WI38 (cell line): Measurements from ENCODE around the gene USP3.

Experiments
- H3K4me3 ChIP-seq: 2 replicates; pipeline ENCODE4 v1.5.1; 2011; ENCODE audit warnings: low read depth, mild to moderate bottlenecking, control low read depth, low read length
- CTCF ChIP-seq: IDR thresholded peaks from 2 replicates; pipeline ENCODE4 v1.5.1; 2012; ENCODE audit warnings: low read depth, mild to moderate bottlenecking, control low read depth, low read length

The USP3 gene

DNA sequence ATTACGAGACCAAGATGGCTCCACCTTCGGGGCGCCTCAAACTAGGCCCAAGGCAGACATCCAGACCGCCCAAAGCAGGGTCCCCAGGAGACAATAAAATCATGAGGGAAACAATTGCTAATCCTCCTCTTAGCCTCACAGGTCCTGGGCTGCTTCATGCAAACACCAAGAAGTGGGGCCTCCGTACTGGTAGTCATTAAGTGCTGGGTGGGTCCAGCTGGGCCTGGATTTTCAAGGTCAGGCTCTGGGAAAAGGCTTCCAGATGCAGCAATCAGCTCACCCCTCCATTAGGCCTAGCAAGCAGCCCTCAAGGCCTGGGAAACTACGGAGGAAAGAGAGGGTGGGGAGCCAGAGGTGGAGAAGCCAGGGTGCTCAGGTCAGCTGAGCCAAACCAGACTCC is 93.4 kb downstream of the USP3 start:
- H3K4me3 ChIP-seq: no peak overlapping the region
- TF ChIP-seq CTCF: no peak

- H3K4me3 ChIP-seq: no peak overlapping the region
- no peak for TF ChIP-seq CTCF
These were observed 94.3 kb downstream of the USP3 start for GRCh38 chr15:63598473-63599400.

GRCh38 chr15:63599401-63600000 is 95.1 kb downstream of the USP3 start:
- H3K4me3 ChIP-seq: no peak overlapping the region

GRCh38 chr15:63600001-63600615 is 95.7 kb downstream of the USP3 start:
- no peak for TF ChIP-seq CTCF
- H3K4me3 ChIP-seq: peak overlapping the region; percentile 45

More at GRCh38 chr15:63599401-63600000, 95.1 kb downstream of the USP3 start:
- TF ChIP-seq CTCF: peak; percentile 25

DNA sequence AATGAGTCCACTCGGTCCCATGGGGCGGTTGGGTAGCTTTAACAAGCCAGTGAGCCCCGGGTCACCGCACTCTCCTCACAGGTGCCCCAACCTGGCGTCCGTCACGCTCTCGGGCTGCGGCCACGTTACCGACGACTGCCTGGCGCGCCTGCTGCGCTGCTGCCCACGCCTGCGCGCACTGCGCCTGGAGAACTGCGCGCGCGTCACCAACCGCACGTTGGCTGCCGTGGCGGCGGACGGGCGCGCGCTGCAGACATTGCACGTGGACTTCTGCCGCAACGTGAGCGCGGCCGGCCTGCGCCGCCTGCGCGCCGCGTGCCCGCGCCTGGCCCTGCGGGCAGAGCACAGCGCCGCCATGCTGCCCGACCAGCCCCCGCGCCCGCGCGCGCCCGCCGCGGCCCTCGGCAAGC is 96.2 kb downstream of the USP3 start:
- peak overlapping the region; percentile 65 for H3K4me3 ChIP-seq
- TF ChIP-seq CTCF: no peak

- peak overlapping the region; percentile 65 for H3K4me3 ChIP-seq
- TF ChIP-seq CTCF: no peak
These were observed 96.8 kb downstream of the USP3 start for GRCh38 chr15:63601026-63601703.
